NCI-H526 (cell line): Measurements from ENCODE around the gene TSPAN32.

Source experiments
- DNase-seq, 2 experiments: peaks; one replicate each; lab custom pipeline; 2025; lab: John Stamatoyannopoulos, UW

The TSPAN32 gene

DNA sequence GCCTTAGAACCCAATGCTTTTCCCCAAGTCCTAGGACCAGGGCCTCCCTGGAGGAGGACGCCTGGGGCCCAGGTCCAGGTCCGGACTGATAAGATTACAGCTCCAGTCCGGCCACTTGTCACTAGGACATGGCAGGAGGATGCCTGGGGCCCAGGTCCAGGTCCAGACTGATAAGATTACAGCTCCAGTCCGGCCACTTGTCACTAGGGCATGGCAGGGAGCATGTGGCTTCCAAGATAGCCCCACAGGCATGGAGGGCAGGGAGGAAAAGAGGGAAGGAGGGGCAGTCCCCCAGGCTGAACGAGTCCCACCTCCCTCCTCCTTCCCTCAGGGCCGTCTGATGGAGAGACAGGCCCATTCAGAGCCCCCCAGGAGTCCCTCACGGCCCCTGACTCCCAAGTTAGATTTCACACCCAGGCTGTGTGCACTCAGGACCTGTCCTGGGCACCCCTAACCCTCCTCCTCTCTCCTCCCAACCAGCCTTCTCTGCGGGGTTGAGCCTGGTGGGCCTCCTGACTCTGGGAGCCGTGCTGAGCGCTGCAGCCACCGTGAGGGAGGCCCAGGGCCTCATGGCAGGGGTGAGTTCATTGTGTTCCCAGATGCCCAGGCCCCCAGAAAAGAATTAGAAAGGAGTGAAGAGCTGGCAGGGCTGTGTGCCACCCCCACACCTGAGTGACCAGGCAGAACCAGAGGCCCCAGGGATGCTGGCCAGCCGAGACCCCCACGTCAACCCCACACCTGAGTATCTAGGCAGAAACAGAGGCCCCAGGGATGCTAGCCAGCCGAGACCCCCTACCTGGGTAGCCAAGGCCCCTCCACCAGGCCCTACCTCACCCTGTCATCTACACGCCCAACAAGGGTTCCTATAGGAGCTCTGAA is 2.1 kb downstream of the TSPAN32 start:
- no peak for DNase-seq

GRCh38 chr11:2304506-2305139 is 2.8 kb downstream of the TSPAN32 start:
- peak in 1 of 2 experiments; percentile 41 for DNase-seq

- peak; percentile 46 to 95 for DNase-seq
These were observed 3.4 kb downstream of the TSPAN32 start for GRCh38 chr11:2305140-2305778.

- DNase-seq, result no peak
These were observed 4.1 kb downstream of the TSPAN32 start for GRCh38 chr11:2305788-2306451.

DNA sequence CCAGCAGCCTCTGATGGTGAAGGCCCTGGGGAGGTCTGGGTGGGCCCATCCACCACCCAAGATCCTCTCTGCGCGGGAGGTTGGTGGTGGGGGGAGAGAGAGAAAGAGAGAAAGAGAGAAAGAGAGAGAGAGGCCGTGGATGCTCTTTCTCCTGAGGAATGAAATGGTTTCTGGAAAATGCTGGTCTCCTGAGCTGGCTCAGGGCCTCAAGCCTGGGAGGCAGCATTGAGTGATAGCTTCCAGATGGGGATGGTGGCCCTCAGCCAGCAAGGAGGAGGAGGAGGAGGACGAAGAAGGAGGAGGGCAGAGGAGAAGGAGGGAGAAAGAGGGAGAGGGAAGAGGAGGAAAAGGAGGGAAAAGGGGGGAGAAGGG is 4.6 kb downstream of the TSPAN32 start:
- no peak for DNase-seq

DNA sequence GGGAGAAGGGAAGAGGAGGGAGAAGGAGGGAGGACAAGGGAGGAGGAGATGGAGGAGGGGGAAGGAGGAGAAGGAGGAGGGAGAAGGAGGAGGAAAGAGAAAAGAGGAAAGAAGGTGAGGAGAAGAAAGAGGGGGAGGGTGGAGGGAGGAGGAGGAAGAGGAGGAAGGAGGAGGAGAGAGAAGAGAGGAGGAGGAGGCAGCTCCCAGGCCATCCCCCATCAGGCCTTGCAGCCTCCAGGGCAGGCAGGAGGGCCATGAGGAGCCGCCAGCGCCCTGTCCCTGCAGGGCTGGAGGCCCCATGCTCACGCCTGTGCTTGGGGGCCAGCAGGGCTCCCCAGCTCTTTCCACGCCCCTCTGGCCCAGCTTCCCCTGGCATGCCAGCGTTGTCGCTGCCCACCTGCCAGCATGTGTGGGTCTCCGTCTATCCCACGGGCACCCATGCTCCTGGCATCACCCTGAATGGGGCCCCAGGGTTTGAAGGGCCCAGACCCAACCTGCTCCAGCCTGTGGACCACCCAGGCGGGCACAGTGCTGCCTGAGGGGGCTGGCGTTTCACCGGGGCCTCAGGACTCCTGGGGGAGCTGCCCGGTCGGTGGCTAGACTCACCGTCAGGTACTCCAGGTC is 5.2 kb downstream of the TSPAN32 start:
- no peak for DNase-seq

GRCh38 chr11:2307501-2308331 is 5.9 kb downstream of the TSPAN32 start:
- DNase-seq, result no peak

DNA sequence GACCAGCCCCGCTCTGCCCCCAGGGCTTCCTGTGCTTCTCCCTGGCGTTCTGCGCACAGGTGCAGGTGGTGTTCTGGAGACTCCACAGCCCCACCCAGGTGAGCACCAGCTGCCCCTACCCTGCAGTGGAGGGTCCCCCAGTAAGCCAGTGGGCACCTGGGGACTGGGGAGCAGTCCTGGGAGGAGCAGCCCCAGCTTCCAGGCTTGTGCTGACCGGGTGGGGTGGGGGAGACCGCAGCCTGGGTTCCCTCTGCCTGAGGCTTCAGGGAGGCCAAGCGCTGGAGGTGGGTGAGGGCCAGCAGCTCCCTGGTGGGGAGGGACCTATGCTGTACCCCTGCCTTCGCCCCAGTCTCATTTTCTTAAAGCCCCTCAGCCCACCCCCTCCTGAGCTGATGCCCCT is 6.9 kb downstream of the TSPAN32 start:
- DNase-seq, result no peak

GRCh38 chr11:2309251-2310072 is 7.6 kb downstream of the TSPAN32 start:
- DNase-seq, result no peak

- DNase-seq, result no peak
These were observed 8.4 kb downstream of the TSPAN32 start for GRCh38 chr11:2310073-2310785.

GRCh38 chr11:2310786-2311352 is 9.1 kb downstream of the TSPAN32 start:
- DNase-seq, result no peak

- peak in 1 of 2 experiments; percentile 41 for DNase-seq
These were observed 9.7 kb downstream of the TSPAN32 start for GRCh38 chr11:2311353-2312133.

GRCh38 chr11:2312232-2313042 is 10.6 kb downstream of the TSPAN32 start:
- DNase-seq, result no peak

- DNase-seq, result no peak
These were observed 11.5 kb downstream of the TSPAN32 start for GRCh38 chr11:2313051-2313951.

DNA sequence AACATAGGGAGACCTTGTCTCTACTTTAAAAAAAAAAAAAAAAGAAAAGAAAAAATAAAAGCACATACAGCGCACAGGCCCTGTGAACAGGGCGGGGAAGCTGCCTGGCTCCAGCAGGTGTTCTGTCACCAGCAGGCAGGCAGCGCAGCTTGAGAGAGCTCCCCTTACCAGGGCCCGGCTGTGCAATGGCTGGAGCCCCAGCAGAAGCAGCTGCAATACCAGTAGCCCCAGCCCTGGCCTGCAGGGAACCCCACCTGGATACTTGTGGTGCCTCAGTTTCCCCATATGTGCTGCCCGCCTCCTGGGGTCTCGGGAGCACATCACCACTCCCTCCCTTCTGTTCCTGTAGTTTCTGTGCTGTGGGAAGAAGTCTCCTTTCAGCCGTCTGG is 12.3 kb downstream of the TSPAN32 start:
- DNase-seq, result no peak
